ENCODE results near the gene MPP7.
"Not testable (repeated sequence)": the region's sequence is repeated elsewhere in the genome, so short reads cannot be mapped to it uniquely, and the experiment has no call there.

The MPP7 gene

DNA sequence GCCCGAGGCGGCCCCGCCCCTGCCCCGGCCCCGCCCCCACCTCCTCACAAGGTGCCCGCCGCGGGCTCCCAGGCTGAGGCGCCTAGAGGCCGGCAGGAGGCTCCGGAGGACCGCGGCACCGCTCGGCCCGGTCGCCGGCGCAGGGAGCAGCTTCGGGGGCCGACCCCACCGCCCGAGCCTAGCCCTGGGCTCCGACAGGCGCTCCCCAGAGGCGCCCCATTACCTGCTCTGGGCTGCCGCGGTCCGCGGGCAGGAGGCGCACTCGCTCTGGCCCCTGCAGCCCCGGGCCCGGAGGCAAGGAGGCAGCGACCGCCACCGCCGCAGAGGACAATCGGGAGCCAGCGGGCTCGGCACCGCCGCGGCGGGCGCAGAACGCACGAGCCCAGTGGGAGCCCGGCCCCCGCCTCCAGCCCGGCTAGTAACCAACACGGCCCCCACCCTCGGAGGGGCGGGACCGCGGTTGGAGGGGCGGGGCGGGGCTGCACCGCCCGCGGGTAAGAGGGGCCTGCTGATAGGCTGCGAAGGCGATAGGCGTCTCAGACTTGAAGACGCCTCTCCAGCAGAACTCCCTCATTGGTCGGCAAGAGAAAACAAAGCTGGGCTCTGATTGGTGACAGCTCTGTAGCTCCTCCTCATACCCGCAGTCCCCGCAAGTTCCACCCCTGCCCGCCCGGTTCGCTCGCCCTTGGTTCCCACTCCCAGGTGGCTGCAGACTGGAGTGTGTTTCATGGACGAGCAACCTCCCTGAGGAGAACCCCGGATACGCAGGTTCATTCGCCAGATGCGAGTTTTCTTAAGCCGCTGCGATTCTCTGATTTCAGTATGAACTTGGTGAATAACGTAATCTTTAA lies at the start of gene MPP7:
MPP7 (minus strand) TSS at position 427 of the 851 bp plus-strand sequence. CDS start 64,460 bp downstream, outside the sequence.
- peak; percentile 92 for ATAC-seq
- Mint-ChIP-seq H3K9me3 (no peaks in the 10 kb centered on the region), H3K27me3 (no peaks in the 10 kb centered on the region), H3K27ac (peak within 1 kb of the TSS; percentile 63 to 81), H3K4me1 (peaks cover 61% of the 10 kb centered on the region), H3K4me3 (peak within 1 kb of the TSS; percentile 86 to 87)
- DNase-seq: peak; percentile 97

DNA sequence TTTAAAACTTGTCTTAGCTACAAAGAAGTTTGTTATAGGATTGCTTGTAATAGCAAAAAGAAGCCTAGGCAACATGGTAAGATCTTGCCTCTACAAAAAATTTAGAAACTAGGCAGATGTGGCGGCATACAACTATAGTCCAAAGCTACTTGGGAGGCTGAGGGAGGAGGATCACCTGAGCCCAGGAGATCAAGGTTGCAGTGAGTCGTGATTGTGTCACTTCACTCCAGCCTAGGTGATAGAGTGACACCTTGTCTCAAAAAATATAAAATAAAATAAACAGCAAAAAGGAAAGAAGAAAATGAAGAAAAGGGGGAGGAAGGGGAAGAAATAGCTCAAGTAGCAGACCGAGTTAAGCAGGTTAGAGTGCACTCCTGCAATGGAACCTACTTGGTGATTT lies 47.0 kb upstream of the MPP7 start:
- peaks cover 17 to 20% of the 10 kb centered on the region in 2 donors for H3K9me3 Mint-ChIP-seq
- no peak overlapping the region for H3K4me3 Mint-ChIP-seq
- no peaks in the 10 kb centered on the region for H3K27me3 Mint-ChIP-seq
- no peak for DNase-seq
- H3K4me1 Mint-ChIP-seq: no peaks in the 10 kb centered on the region
- peak overlapping the region in 1 of 2 donors; percentile 83 for H3K27ac Mint-ChIP-seq
- ATAC-seq: no peak

DNA sequence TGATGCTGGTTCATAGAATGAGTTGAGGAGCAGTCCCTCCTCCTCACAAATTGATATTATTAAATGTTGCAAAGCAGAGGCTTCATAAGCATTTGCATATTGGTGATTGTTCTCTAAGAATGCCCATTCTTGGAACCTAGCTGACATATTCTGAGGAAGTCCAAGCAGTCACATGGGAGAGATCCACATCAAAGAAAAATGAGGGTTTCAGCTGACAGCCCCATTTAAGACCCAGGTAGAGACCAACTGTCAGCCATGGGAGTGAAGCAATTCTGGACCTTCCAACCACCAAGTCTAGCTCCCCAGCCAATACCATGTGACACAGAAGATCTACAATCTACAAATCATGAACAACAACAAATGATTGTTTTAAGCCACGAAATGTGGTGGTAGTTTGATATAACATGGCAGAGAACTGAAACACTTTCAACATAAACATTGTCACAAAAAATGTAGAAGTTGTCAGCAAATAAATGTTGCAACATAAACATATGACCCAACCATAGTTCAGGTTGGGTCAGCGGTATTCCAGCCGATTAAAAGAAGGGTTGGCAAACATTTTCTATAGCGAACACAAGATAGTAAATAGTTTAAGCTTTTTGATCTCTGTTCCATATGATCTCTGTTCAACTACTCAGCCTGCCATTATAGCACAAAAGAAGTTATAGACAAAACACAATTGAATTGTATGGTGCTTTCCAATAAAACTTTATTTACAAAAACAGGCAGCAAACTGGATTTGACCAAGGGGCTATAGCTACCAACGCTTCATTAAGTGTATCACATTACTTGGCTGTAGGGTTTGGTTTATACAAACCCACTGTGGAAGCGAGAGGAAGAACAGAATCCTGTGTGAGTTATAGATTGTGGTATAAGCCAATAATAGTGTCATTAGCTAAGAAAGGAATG lies 41.4 kb upstream of the MPP7 start:
- no peak overlapping the region for H3K27ac Mint-ChIP-seq
- no peaks in the 10 kb centered on the region for H3K27me3 Mint-ChIP-seq
- H3K4me1 Mint-ChIP-seq: peaks cover 16% of the 10 kb centered on the region
- peak; percentile 57 for ATAC-seq
- DNase-seq: no peak
- no peak overlapping the region for H3K4me3 Mint-ChIP-seq
- peaks cover 25 to 34% of the 10 kb centered on the region in 2 donors for H3K9me3 Mint-ChIP-seq

DNA sequence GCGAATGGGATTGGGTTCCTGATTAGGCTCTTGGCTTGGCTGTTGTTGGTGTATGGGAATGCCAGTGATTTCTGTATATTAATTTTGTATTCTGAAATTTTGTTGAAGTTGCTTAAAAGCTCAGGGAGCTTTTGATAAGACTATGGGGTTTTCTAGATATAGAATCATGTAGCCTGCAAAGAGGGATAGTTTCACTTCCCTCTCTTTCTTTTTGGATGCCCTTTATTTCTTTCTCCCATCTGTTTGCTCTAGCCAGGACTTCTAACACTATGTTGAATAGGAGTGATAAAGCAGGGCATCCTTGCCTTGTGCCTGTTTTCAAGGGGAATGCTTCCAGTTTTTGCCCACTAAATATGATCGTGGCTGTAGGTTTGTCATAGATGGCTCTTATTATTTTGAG lies 40.4 kb upstream of the MPP7 start:
- ATAC-seq: no peak
- H3K4me3 Mint-ChIP-seq: no peak overlapping the region
- peaks cover 25 to 34% of the 10 kb centered on the region in 2 donors for H3K9me3 Mint-ChIP-seq
- no peak for DNase-seq
- H3K27ac Mint-ChIP-seq: no peak overlapping the region
- peaks cover 19% of the 10 kb centered on the region for H3K4me1 Mint-ChIP-seq
- H3K27me3 Mint-ChIP-seq: no peaks in the 10 kb centered on the region

DNA sequence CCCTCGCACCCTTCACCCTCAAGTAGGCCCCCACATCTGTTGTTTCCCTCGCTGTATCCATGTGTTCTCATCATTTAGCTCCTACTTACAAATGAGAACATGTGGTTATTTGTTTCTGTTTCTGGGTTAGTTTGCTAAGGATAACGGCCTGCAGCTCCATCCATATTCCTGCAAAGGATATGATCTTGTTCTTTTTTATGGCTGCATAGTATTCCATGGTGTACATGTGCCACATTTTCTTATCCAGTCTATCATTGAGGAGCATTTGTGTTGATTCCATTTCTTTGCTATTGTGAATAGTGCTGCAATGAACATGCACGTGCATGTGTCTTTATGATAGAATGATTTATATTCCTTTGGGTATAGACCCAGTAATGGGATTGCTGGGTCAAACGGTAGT lies 38.8 kb upstream of the MPP7 start:
- not testable (repeated sequence) for H3K27ac Mint-ChIP-seq, H3K4me3 Mint-ChIP-seq, DNase-seq, H3K27me3 Mint-ChIP-seq, ATAC-seq
- H3K4me1 Mint-ChIP-seq: peaks cover 27% of the 10 kb centered on the region
- H3K9me3 Mint-ChIP-seq: peaks cover 17 to 27% of the 10 kb centered on the region in 2 donors

DNA sequence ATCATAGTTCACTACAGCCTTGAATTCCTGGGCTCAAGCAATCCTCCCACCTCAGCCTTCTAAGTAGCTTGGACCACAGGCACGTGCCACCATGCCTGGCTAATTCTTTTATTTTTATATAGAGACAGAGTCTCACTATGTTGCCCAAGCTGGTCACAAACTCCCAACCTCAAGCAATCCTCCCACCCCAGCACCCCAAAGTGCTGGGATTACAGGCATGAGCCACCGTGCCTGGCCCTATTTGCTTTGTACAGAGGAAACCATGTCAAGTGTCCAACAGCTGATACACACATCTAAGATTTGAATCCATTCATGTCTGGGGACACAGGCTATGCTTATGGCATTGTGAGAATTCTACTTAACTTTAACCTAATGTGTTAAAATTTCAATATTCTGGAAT lies 29.9 kb upstream of the MPP7 start:
- Mint-ChIP-seq H3K4me1 (peaks cover 78% of the 10 kb centered on the region), H3K27me3 (no peaks in the 10 kb centered on the region), H3K27ac (peak overlapping the region; percentile 98 to 100), H3K9me3 (no peaks in the 10 kb centered on the region), H3K4me3 (peak overlapping the region; percentile 68 to 91)
- DNase-seq (peak in 1 of 2 donors; percentile 21), ATAC-seq (no peak)

DNA sequence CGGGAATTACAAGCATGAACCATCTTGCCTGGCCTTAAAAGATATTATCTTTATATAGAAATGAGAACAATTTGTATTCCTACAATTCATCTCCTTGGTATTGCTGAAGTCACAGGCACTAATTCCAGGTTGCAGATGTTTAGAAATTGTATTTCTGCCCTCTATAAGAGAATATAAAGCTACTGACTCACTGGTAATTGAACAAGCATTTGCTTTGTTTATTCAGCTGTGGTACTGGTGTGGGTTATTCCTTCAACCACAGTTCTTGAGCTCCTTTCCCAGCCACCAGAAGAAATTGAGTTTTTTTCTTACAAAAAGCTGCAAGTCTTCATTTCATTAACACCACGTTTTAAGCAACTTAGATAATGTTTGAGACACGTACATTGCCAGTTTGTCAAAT lies 29.0 kb upstream of the MPP7 start:
- Mint-ChIP-seq H3K9me3 (no peaks in the 10 kb centered on the region), H3K27me3 (no peaks in the 10 kb centered on the region), H3K27ac (peak overlapping the region; percentile 48 to 86), H3K4me3 (peak overlapping the region; percentile 57 to 68), H3K4me1 (peaks cover 78% of the 10 kb centered on the region)
- no peak for ATAC-seq
- no peak for DNase-seq

DNA sequence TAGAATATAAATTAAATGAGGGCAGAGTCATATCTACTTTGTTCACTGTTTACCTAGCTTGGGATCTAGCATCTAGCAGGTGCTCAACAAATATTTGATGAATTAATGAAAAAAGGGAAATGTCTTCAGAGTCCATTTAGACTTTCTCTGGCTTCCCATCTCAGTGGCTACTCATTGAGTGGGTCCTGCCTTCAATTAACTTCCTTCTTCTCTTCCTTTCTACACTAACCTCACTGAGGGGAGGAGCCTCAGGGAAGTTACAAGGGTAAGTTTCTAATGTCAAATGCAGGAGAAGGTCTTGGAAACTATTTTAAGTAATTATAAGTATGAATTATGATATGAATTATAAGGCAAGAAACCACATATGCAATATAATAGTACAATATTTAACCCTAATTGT lies 28.2 kb upstream of the MPP7 start:
- no peak for ATAC-seq
- H3K27ac Mint-ChIP-seq: peak overlapping the region; percentile 29 to 48
- H3K4me3 Mint-ChIP-seq: peak overlapping the region; percentile 64 to 67

DNA sequence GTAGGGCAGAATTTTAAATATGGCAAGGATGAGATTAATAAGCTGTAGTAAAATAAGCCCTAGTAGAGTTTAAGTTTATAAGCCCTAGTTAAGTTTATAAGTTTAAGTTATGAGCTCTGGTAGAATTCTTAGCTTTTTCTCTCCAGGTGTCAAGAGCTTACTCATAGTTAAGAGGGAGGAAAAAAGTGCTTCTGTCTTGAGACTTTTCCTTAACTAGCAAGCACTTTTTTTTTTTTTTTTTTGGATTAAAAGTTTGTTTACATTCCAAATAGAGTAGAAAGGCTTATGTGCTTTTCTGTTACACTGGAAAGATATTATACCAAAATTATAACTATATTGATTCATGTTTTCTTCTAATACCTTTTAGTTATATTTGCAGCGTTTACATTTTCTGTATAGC lies 25.5 kb upstream of the MPP7 start:
- Mint-ChIP-seq H3K27me3 (no peaks in the 10 kb centered on the region), H3K27ac (no peak overlapping the region), H3K4me1 (peaks cover 64% of the 10 kb centered on the region), H3K9me3 (no peaks in the 10 kb centered on the region), H3K4me3 (peak overlapping the region in 1 of 2 donors; percentile 46)
- DNase-seq (no peak), ATAC-seq (no peak)

More for the DNA sequence above, 28.2 kb upstream of the MPP7 start:
- no peaks in the 10 kb centered on the region for H3K9me3 Mint-ChIP-seq
- DNase-seq: no peak
- no peaks in the 10 kb centered on the region for H3K27me3 Mint-ChIP-seq
- peaks cover 78% of the 10 kb centered on the region for H3K4me1 Mint-ChIP-seq

DNA sequence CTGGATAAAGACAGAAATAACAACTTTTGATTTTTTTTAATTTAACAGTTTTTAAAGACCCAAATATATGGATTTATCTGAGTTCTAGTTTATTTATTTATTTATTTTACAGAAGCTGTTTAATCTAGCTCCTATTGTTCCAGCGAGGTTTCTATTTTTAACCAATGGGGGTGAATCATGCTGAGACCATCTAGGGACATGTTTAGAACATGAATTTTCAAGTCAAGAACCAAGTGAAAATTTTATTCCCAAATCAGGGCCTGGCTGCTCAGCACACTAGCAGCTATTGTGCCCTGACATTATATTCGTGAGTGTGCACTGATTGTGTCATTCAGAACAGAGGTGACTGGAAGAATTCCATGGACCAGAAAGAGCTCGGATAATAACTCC lies 24.6 kb upstream of the MPP7 start:
- ATAC-seq (no peak), DNase-seq (no peak)
- Mint-ChIP-seq H3K27ac (peak overlapping the region; percentile 65 to 71), H3K9me3 (no peaks in the 10 kb centered on the region), H3K4me1 (peaks cover 60% of the 10 kb centered on the region), H3K27me3 (no peaks in the 10 kb centered on the region), H3K4me3 (peak overlapping the region; percentile 56 to 77)

DNA sequence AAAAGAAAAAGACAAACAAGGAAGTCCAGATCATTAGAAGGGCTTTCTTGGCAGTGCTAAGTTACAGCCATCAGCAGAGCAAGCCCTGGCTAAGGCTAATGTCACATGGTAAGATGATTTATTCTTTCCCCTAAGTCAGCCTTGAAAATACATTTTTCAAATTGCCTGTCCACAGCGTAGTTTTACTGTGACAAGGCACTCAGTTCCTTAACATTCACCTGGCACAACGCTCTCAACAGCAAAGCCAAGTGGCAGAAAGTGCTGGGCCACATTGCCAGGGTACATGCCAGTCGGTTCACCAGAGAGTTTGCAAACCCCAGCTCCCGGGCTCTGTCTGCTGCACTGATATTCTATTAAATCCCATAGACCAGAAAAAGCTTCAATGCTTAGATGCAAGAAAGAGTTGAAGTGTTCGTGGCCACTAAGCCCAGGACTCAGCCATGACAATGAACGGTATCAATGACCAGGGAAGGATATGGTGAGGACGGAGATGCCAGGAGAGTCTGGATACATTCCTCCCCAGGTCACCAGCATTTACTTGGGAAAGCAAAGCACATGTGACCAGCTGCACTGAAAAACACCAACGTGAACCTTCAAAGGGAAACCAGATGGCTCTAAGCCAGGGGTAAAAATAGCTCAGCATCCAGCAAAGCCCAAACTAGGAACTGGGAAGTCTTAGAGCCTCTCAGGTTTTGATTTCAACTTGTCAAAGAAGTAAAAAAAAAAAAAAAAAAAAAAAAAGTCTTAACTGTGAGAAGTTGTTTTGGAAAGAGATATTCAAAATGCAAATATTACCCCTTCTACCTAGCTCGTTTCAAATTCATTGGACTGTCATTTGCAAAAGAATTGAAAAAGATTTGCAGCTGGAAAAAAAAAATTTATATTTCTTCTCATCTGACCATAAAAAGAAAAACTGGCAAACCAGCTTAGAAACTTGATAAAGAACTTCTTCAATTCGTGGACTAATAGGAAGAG lies 23.9 kb upstream of the MPP7 start:
- Mint-ChIP-seq H3K27ac (peak overlapping the region; percentile 37 to 67), H3K27me3 (no peaks in the 10 kb centered on the region), H3K9me3 (no peaks in the 10 kb centered on the region), H3K4me3 (peak overlapping the region; percentile 61 to 77), H3K4me1 (peaks cover 60% of the 10 kb centered on the region)
- ATAC-seq (peak; percentile 31), DNase-seq (no peak)

DNA sequence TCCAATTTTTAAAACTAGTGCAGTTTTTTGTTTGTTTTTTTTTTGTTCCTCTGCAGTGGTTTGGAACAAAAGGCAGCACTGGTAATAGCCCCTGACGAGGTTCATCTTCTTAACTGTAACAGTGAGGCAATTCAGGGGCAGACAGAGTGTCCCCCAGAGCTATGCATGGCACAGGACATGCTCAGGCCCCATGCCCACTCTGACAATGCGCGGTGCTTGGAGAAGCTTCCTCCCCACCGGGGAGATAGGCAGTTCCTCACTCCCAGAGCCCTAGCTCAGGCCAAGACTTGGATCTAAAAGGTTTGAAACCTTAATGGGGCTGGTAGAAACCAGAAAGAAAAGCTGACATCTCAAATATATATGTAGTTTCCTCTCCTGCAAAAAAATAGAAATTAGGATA lies 17.9 kb upstream of the MPP7 start:
- DNase-seq (no peak), ATAC-seq (no peak)
- H3K27me3 Mint-ChIP-seq: no peaks in the 10 kb centered on the region
- H3K4me1 Mint-ChIP-seq: peaks cover 28% of the 10 kb centered on the region
- H3K9me3 Mint-ChIP-seq: no peaks in the 10 kb centered on the region
- H3K27ac Mint-ChIP-seq: no peak overlapping the region
- H3K4me3 Mint-ChIP-seq: no peak overlapping the region

DNA sequence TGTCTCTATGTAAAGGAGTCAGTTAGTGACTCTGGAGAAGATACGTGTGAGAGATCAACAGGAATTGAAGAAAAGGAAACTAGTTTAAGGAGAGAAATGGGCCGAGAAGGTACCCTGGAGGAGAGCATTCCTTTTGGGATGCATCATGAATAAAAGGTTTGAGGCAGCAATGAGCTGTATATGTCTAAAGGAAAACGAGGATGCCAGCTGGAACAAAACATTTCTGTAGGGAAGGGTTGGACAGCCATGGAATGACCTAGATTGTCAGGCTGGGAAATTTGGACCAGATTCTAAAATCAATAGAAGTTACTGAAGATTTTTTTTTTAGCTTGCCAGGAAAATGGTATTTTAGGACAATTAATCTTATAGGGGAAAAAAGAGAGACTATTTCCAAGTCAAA lies 17.2 kb upstream of the MPP7 start:
- H3K4me1 Mint-ChIP-seq: peaks cover 28% of the 10 kb centered on the region
- ATAC-seq (no peak), DNase-seq (no peak)
- no peak overlapping the region for H3K27ac Mint-ChIP-seq
- H3K9me3 Mint-ChIP-seq: no peaks in the 10 kb centered on the region
- H3K27me3 Mint-ChIP-seq: no peaks in the 10 kb centered on the region
- H3K4me3 Mint-ChIP-seq: no peak overlapping the region

DNA sequence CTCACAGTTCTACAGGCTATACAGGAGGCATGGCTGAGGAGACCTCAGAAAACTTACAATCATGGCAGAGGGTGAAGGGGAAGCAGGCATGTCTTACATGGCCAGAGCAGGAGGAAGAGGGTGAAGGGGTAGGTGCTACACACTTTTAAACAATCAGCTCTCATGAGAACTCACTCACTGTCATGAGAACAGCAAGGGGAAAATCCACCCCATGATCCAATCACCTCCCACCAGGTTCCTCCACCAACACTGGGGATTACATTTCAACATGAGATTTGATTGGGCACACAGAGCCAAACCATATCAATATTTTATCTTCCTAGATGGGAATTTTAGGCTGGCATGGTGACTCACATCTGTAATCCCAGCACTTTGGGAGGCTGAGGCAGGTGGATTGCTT lies 16.2 kb upstream of the MPP7 start:
- H3K27me3 Mint-ChIP-seq, H3K9me3 Mint-ChIP-seq, H3K4me3 Mint-ChIP-seq, DNase-seq, ATAC-seq, H3K27ac Mint-ChIP-seq: not testable (repeated sequence)
- peaks cover 28% of the 10 kb centered on the region for H3K4me1 Mint-ChIP-seq

DNA sequence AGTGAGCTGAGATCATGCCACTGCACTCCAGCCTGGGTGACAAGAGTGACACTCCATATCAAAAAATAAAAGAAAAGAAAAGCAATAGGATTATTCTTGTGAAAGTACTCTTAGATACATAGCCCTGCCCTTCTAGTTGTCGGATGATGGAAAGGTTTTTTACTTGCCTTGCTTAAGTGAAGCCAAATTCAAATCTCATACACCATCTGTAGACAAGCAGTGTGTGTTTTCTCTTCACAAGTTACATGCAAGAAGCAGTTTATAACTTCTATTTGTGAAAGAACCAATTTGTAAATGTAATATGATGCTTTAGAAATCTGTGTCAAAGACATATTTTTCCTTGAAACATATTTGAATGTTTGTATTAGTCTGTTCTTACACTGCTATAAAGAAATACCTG lies 15.8 kb upstream of the MPP7 start:
- DNase-seq: no peak
- no peak for ATAC-seq
- no peak overlapping the region for H3K27ac Mint-ChIP-seq
- H3K9me3 Mint-ChIP-seq: no peaks in the 10 kb centered on the region
- no peak overlapping the region for H3K4me3 Mint-ChIP-seq
- peaks cover 28% of the 10 kb centered on the region for H3K4me1 Mint-ChIP-seq
- H3K27me3 Mint-ChIP-seq: no peaks in the 10 kb centered on the region

Data from stimulated activated naive CD8-positive, alpha-beta T cell treated with anti-CD3 and anti-CD28 coated beads, Interleukin-15, amount 100 ng/mL, for 72 hours (primary cell).